GM21576 (cell line): ENCODE data around the gene GYG2.
"Not testable (repeated sequence)": the region's sequence is repeated elsewhere in the genome, so short reads cannot be mapped to it uniquely, and the experiment has no call there.

Experiments
- ATAC-seq: cut with Tn5 transposase; IDR thresholded peaks from one replicate; pipeline ENCODE4 v1.9.1; 2021; ENCODE audit warnings: mild to moderate bottlenecking, moderate library complexity; ENCODE audit not compliant: unreplicated experiment

The GYG2 gene

DNA sequence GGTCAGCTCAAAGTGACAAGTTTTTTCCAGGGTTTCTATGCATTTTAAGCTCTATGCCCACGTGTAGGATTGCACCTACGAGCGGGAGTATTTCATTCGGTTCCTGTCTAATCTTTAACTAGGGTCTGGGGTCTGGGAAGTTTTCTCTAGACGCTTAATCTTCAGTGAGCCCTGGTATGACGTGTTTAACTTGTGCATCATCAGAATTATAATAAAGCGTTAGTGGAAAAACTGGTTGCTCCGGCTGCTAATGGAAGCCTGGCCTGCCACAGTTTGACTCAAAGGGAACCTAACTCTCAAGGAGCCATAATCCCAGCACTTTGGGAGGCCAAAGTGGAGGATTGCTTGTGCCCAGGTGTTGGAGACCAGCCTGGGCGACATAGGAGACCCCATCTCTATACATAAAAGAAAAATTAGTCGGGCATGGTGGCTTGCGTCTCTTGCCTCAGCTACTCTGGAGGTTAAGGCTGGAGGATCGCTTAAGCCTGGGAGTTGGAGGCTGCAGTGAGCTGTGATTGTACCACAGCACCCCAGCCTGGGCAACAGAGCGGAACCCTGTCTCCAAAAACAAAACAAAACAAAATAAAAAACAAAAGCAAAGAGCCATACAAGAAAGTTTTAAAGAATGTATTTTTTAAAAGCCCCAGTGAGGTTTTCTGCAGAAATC lies 70.2 kb downstream of the GYG2 start:
- ATAC-seq = no peak

DNA sequence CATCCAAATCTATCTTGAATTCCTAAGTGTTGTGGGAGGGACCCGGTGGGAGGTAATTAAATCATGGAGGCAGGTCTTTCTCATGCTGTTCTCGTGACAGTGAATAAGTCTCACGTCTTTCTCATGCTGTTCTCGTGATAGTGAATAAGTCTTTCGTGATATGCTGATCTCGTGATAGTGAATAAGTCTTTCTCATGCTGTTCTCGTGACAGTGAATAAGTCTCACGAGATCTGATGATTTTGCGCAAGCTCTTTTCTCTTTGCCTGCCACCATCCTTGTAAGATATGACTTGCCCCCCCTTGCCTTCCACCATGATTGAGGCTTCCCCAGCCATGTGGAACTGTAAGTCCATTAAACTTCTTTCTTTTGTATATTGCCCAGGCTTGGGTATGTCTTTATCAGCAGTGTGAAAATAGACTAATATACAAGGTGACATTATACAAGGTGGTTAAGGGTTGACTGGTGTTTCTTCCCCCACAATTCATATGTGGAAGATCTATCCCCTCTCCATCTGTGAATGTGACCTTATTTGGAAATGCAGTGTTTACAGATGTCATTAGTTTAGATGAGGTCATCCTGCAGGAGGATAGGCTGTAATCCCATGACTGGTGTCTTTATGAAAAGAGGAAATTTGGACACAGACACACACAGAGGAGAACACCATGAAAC lies 72.8 kb downstream of the GYG2 start:
- no peak for ATAC-seq

DNA sequence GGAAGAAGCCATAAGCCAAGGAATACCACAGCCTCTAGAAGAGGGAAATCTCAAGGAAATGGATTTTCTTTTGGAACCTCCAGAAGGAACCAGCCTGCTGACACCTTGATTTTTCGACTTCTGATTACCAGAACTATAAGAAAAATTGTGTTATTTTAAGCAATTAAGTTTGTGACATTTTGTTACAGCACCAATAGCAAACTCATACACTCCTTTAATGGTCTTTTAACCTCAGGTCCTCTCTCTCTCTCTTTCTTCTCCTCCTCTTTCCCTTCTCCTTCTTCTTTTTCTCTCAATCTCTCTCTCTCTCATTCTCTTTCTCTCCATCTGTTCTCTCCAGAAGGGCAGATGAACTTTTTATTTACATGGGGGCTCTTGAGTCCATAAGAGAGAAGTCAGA lies 74.1 kb downstream of the GYG2 start:
- ATAC-seq = no peak

DNA sequence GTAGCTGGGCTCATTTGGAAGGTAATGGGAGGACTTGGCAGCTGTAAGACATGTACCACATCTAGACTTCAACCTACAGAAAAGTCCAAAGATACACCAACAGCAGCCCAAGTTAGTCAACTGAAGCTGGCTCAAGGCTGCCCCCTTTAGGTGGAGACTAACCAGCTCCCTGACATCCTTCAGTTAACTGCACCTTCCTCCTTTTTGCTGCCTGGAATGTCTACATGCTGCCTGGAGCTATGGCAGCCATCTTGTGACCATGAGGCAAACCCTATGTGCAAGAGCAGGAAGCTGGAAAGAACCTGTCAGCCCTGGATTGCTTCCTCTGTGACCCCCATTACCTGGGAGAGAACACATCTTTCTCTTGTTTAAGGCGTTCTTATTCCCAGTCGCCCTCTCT lies 74.6 kb downstream of the GYG2 start:
- ATAC-seq = no peak

DNA sequence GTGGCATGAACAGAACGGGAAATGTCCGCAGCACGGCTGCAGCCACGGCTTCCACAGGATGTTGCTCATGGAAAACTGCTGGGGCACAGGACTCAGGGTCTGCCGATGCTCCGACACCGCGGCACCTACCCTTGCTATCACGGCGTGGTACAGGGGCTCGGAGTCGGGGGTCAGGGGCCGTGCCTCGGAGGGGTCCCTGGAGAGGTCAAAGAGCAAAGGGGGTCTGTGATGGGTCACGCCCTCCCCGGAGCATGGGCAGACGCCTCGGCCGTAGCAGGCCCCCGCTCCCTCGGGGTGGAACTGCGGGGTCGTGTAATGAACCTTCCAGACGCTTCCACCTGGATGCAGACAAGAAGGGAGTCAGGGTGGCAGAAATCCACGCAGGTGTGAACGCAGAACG lies 78.6 kb downstream of the GYG2 start:
- ATAC-seq = no peak

DNA sequence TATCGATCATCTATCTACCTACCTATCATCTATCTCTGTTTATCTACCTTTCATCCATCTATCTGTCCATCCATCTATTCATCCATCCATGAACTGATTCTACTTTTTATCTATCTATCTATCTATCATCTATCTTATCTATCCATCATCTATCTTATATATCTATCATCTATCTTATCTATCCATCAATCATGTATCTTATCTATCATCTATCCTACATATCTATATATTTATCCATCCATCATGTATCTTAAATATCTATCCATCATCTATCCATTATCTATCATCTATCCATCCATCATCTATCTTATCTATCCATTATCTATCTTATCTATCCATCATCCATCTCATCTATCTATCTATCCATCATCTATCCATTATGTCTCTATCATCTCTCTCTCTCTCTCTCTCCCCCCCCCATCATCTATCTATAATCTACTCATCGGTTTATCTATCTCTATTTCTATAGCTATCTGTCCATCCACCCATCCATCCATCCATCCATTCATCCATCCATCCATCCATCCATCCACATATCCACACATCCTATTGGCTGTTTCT lies 79.5 kb downstream of the GYG2 start:
- ATAC-seq = no peak

DNA sequence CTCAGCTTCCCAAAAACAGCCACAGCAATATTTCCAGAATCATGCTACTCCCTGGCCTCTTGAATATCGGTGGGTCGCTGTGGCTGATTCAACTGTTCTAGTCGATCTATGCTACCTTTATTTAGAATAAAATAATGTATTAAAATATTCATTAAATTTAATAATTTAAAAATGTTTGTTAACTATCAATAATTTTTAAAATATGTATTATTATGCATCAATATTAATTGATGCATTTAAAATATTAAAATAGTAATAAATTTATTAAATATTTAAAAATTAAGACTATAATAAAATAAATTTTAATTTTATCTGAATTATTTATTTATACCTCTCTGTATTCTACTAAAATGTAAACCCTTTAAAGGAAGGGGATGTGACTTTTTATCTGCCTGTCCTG lies 81.4 kb downstream of the GYG2 start:
- no peak for ATAC-seq

DNA sequence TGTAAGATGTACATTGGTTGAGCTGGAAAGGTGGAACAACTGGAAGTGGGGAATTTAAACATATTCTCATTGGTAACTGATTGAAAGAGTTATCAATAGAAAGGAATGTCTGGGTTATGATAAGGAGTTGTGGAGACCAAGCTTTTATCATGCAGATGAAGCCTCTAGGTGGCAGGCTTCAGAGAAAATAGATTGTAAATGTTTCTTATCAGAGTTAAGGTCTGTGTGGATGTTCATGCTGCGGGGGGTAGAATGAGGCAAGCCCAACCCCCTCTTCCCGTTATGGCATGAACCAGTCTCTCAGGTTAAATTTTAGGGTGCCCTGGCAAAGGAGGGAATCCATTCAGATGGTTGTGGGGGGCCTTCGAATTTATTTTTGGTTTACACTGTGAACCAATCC lies 84.4 kb downstream of the GYG2 start:
- no peak for ATAC-seq

DNA sequence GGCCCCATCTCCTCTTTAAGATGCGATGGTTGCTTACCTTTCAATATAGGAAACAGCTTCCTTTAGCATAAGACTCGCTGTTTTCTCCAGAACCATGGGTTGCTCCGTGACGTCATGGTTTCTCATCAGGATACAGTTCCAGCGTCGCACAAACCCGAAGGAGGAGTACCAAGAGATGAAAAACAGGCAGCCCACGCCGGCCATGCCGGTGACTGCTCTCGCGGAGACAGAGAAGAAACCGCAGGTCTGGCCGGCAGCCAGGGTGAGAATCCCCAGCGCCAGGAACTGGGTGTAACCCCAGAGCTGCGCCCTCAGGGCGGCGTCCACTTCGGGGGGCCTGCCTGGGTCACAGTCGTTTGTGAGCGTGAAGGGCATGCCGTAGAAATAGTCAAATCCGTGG lies 89.0 kb downstream of the GYG2 start:
- ATAC-seq = no peak

DNA sequence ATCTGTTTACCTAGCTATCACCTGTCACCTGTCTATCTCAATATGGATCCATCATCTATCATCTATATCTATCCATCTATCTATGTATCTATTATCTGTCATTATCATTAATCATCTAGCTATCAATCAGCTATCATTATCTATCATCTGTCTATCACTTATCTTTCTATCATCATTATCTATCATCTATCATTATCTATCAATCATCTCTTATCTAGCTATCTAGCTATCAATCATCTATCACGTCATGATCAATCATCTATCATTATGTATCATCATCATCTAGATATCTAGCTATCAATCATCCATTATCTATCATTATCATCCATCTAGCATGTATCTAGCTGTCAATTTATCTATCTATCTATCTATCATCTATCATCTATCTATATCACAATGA lies 92.5 kb downstream of the GYG2 start:
- ATAC-seq = no peak

DNA sequence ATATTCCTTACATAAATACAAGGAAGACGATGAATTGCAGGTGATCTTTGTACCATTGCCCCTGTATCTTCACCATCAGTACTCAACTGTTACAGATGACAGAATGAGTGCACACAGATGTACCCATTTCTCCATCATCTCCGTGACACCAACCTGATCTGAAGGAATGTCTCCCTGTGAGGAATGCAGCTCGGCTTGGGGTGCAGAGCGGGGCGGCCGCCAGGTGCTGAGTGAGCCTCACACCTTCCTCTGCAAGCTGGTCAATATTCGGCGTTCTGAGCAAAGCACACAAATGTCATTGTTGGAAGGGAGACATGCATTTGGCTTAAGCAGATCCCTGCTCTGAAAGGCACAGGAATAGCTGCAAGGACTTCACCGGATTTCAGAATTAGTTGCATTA lies 93.0 kb downstream of the GYG2 start:
- ATAC-seq = no peak

DNA sequence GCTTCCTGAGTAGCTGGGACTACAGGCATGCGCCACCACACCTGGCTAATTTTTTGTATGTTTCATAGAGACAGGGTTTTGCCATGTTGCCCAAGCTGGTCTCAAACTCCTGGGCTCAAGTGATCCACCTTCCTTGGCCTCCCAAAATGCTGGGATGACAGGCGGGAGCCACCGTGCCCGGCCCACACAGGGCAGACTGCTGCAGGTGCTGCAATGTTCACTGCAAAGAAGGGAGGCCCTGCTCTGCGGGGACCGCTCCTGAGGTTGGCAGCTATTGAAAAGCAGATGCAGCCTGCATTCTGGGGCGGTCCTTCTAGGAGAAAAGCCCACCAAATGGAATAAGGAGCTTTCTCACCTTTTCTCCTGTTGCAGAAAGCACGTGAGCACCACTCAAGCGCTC lies 95.4 kb downstream of the GYG2 start:
- no peak for ATAC-seq

DNA sequence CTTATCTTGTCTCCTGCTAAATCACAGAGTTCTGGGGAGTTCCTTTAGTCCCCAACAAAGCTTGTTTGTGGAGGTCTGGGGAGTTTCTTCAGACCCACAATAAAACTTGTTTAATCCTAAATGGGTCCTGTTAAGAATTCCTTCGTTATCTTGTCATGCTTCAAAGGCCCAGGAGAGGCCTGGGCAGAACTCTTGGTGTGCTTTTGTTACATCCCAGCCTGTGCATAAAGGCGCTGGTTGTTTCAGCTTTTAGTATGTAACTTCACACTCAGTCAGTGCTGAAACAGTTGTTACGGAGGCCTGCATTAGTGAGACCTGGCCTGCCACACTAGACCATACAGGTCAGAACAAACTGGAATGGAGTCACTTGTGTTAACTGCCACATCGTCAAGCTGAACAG lies 97.5 kb downstream of the GYG2 start:
- ATAC-seq = not testable (repeated sequence)

DNA sequence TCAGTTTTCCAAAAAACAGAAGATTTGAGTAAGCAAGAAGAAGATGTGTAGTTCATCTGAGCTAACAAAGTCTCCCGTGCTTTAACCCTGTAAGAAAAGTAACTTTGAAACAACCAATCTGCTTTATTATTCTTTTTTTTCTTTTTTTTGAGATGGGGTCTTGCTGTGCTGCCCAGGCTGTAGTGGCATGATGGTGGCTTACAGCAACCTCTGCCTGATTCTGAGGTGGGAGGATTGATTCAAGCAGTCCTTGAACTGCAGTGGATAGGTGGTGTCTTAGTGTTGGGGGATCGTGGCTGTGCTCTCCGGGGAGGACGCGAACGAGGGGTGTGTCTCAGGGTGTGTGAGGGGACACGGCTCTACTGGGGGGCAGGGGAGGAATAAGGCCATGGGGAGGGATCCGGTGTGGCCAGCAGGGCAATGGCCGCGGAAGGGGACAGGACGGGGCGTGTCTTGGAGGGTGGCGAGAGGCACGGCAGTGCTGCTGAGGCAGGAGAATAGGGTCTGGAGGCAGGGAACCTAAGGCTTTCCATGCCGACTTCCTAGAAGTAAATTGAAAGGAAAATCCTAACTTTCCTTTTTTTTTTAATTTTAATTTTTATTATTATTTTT lies 98.0 kb downstream of the GYG2 start:
- ATAC-seq = no peak

DNA sequence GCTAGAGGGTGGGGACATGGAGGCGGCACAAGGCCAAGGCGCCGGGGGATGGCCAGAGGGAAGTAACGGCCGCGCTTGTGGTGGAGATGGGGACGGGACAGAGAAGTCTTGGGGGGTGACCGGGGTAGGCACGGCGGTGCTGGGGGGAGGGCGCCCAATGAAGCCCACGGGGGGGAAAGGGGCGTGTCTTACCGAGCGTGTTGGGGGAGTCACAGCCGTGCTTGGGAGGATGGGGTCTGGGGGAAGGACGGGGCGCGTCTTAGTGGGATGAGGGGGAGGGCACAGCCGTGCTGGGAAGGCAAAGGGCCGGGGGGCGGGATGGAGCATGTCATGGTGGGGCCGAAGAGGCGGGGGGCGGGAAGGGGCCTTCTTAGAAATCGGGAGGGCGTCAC lies 99.5 kb downstream of the GYG2 start:
- ATAC-seq = no peak

DNA sequence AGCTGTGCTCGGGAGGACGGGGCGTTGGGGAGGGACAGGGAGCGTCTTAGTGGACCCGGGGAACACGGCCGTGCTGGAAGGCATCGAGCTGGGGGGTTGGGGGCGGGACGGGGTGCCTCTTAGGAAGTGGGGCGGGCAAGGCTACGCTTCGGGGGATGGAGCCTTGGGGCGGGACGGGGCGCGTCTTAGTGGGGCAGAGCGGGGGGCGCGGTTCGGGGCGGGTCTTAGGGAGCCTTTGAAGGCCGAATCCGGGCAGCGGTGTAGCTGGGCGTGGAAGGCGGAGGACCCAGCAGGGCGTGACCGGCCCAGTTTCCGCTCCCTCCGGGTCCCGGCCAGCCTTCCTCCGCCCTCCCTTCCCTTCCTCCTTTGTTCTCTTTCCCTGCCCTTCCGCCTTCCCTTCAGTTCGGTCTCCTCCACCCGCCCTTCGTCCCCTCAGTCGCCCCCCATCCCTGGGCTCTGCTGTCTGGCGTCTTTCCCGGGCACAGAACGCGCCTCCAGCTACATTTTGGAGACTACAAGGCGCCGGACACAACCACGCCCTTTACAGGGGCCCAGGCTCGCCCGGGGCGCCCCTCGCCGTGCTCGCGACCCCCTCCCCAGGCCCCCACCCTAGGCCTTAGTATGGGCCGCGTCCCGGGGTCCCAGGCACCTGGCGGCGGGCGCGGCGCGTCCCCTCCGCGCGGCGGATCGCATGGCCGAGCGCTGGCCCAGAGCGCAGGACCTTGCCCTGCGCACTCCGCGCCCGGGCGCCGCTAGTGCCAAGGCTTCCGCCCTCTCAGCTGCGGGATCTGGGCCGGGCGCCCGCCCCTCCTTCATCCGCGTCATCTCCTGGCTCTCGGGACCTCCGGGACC lies 100.1 kb downstream of the GYG2 start, which contains the start of gene ARSD:
Gene ARSD, minus strand, starts transcription at position 757 of the 852 bp plus-strand sequence. Its CDS starts 64 bp downstream, at position 693.
- peak; percentile 94 for ATAC-seq

DNA sequence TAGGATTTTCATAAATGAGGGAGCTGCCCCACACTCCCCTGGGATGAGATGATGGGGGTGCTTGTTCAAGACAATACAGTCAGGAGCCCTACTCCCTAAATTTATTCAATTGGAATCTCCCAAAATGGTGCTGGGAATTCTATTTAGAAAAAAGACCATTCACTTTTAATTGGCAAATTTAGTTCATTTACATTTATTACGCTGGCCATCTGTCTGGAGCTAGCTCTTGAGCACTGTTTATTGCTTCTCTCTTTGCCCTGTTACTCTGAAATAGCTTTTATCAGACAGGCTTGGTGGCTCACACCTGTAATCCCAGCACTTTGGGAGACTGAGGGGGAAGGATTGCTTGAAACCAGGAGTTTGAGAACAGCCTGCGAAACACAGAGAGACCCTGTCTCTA lies 102.4 kb downstream of the GYG2 start:
- ATAC-seq = no peak

DNA sequence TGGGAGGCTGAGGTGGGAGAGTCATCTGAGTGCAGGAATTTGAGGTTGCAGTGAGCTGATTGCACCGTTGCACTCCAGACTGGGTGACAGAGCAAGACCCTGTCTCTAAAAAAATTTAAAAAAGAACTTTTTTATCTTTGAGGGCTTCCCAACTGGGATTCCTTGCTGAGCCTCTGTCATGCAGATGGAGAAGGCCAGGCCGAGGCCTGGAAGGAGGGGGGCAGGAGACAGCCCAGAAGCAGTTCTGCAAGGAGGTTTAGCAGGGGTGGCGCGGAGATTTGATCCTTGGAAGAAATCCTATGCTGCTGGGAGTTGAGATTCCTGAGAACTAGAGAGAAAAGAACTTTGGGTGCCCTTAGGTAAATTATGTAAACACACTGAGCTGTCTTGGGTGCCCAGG lies 102.9 kb downstream of the GYG2 start:
- no peak for ATAC-seq
